Kidney epithelial cell (primary cell): ENCODE measurements around the gene SNAPC4. TPM values are rescaled to one million over a fixed set of nuclear protein-coding genes. Genes with fewer than 3 reads are reported as not detected.

Experiments used
- DNase-seq: peaks from one replicate; pipeline ENCODE4 v3.0.0-alpha.2; 2010; ENCODE audit warnings: low read depth
- H3K27me3 ChIP-seq: 2 replicates; pipeline ENCODE4 v1.6.0; 2011; ENCODE audit warnings: low read length; ENCODE audit not compliant: control insufficient read depth, insufficient read depth
- H3K36me3 ChIP-seq: 2 replicates; pipeline ENCODE4 v1.5.1; 2011; ENCODE audit warnings: low read length; ENCODE audit not compliant: control insufficient read depth, insufficient read depth
- H3K4me3 ChIP-seq: 2 replicates; pipeline ENCODE4 v1.5.1; 2011; ENCODE audit warnings: low read depth, mild to moderate bottlenecking, control low read depth, low read length
- total RNA-seq: library from RNA; depleted of rRNA; stranded (reverse); fragments of >200 nt; gene quantifications from 2 replicates; pipeline ENCODE4 v1.2.3, GENCODE V29; 2015
- TF ChIP-seq, protein P1 (sequence below): IDR thresholded peaks from 2 replicates; pipeline ENCODE4 v1.5.1; 2011; ENCODE audit warnings: mild to moderate bottlenecking, moderate library complexity, low read length, control low read depth, inconsistent platforms; ENCODE audit not compliant: insufficient read depth, poor library complexity, severe bottlenecking

The SNAPC4 gene
- total RNA-seq, 1 donor from 2014 or later = 14.9 TPM

DNA sequence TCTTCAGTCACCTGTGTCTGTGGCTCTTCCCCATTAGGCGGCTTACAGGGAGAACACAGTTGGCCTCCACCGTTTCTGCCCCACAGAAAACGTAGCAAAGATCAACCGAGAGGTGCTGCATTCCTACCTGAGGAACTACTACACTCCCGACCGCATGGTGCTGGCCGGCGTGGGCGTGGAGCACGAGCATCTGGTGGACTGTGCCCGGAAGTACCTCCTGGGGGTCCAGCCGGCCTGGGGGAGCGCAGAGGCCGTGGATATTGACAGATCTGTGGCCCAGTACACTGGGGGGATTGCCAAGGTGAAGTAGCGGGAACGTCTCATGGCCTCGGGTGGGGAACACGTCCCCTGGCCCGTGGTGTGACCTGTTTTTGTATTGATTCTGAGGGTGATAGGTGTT is 16.9 kb upstream of the SNAPC4 start:
- Histone ChIP-seq H3K36me3 (peaks cover 7% of the 10 kb centered on the region), H3K27me3 (no peaks in the 10 kb centered on the region), H3K4me3 (no peak overlapping the region)
- no peak for DNase-seq
- TF ChIP-seq, protein P1, sequence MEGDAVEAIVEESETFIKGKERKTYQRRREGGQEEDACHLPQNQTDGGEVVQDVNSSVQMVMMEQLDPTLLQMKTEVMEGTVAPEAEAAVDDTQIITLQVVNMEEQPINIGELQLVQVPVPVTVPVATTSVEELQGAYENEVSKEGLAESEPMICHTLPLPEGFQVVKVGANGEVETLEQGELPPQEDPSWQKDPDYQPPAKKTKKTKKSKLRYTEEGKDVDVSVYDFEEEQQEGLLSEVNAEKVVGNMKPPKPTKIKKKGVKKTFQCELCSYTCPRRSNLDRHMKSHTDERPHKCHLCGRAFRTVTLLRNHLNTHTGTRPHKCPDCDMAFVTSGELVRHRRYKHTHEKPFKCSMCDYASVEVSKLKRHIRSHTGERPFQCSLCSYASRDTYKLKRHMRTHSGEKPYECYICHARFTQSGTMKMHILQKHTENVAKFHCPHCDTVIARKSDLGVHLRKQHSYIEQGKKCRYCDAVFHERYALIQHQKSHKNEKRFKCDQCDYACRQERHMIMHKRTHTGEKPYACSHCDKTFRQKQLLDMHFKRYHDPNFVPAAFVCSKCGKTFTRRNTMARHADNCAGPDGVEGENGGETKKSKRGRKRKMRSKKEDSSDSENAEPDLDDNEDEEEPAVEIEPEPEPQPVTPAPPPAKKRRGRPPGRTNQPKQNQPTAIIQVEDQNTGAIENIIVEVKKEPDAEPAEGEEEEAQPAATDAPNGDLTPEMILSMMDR = no peak

DNA sequence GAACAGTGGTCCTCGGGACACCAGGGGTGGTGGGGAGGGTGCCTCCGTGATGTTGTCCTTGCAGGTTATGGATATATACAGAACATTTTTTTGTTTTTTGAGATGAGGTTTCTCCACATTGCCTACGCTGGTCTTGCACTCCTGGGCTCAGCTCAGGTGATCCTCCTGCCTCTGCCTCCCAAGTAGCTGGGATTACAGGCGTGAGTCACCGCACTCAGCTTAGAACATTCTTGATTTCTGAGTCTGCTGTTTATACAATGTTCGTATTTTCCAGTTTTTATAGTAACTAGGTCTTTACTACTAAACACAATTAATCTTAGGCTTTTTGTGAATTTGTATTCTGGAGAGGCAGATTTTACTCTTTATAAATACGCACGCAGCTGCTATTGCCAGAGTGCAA is 16.5 kb upstream of the SNAPC4 start:
- no peak for DNase-seq
- Histone ChIP-seq H3K36me3 (peaks cover 7% of the 10 kb centered on the region), H3K27me3 (no peaks in the 10 kb centered on the region), H3K4me3 (no peak overlapping the region)
- TF ChIP-seq, protein P1 = no peak

- no peak for DNase-seq
- TF ChIP-seq, protein P1 = no peak
- H3K36me3 ChIP-seq = peaks cover 7% of the 10 kb centered on the region
- H3K4me3 ChIP-seq = no peak overlapping the region
- no peaks in the 10 kb centered on the region for H3K27me3 ChIP-seq
Measured at GRCh38 chr9:136412962-136413361, 13.0 kb upstream of the SNAPC4 start.

DNA sequence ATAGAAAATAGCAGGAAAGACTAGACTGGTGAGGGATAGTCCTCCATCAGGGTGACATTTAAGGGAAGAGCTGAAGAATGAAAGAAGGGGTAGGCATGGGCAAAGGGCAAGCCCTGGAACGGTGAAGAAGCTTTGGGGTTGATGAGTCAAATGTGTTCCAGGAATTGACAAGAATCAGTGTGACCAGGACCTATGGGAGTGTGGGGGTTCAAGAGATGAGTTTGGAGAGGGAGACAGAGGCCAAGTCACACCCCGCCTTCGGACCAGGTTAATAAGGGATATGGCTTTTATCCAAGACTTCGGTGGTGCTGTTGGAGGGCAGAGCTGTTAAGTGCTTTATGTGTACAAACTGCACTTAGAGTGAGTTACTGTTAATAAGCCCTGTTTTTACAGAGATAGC is 11.4 kb upstream of the SNAPC4 start:
- peaks cover 8% of the 10 kb centered on the region for H3K36me3 ChIP-seq
- no peaks in the 10 kb centered on the region for H3K27me3 ChIP-seq
- no peak for DNase-seq
- TF ChIP-seq, protein P1 = no peak
- peak overlapping the region; percentile 96 for H3K4me3 ChIP-seq

DNA sequence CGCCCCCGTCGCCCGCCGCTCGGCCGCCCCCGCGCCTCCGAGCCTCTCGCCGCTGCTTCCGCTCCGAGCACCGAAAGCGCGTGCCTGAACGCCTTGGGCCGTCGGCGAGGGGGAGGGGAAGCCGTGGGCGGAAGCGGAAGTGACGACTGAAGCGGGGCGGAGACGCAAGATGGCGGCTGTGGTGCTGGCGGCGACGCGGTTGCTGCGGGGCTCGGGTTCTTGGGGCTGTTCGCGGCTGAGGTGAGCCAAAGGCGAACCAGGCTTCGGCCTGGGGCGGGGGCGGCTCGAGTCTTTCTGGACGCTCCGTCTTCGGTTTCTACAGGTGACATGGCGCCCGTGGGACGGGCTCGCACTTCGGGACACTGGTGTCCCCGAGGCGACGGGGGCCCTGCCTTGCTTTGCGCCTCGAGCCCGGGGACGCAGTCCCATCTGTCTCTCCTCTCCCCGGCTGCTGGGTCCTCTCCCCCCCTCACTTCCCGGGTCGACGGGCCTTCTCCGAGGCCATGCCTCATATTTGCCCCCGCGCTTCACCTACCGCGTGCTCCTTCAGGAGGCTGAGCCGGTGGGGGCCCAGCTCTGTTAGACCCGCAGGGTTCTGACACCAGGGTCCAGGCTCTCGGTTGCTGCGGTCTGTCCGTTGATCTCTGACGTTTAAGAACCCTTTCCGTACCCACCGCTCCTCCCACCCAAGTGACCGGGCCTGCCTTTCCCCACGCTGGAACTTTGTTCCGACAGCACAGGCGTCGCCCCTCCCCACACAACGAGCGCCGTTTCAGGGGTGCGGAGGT is 10.7 kb upstream of the SNAPC4 start, which contains the start of the genes ENTR1 and PMPCA:
Gene ENTR1 (minus strand): TSS at position 115 of the 788 bp plus-strand sequence. CDS start 217 bp downstream, outside the sequence.
Gene PMPCA (plus strand): TSS at position 159 of the 788 bp plus-strand sequence. CDS start 11 bp downstream, at position 170.
- Histone ChIP-seq H3K36me3 (peaks cover 7% of the 10 kb centered on the region), H3K27me3 (no peaks in the 10 kb centered on the region), H3K4me3 (peak within 1 kb of the TSS; percentile 96)
- DNase-seq = peak; percentile 42
- TF ChIP-seq, protein P1 = no peak
